Measurements from ENCODE around the gene ITGAD. TPM values are rescaled to one million over a fixed set of nuclear protein-coding genes. Genes with fewer than 3 reads are reported as not detected.
A peak's percentile ranks its signal among the peaks of the same experiment; 100 is the strongest.

Gene ITGAD
- total RNA-seq, 4 donors from 2014 or later, result 0.27 TPM; not detected in 3

DNA sequence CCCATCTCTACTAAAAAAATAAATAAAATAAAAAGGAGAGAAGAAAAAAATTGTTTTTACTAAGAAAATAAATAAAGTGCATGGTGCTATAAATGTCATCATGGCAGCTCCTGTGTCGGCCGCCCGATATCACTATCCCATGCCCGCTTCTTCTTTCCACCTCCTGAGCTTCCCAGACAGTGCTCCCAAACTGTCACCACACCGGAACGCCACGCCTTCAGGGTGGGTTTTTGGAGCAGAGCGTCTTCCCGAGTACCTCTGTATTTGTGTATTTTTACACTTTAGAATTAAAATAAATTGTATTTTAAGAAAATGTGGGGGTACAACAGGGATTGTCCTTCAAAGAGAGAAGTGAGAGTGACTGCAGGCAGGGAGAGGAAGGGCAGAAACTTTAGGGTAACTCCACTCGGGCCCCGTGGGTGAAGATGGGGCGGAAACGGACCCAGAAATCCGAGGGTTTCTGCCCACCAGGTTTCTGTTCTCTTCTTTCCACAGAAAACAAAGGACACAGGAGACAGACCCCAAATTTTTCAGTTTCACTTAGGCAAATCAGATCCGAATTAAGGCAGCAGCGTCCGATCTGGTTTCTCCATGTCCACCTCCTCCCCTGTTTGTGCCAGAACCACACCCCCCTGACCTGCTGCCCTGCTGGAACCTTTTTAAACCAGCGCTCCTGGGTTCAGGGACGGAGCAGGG lies 41.7 kb upstream of the ITGAD start:
- H3K27me3 ChIP-seq, result peaks cover 43% of the 10 kb centered on the region
- H3K4me1 ChIP-seq, result no peaks in the 10 kb centered on the region
- H3K9me3 ChIP-seq, result no peaks in the 10 kb centered on the region
- no peak for ATAC-seq
- 52 to 74% methylated on average over 11 to 14 of the region's 19 CpGs for WGBS, 2 donors (ENCODE audit: low coverage in 1 of 2)
- H3K36me3 ChIP-seq, result no peaks in the 10 kb centered on the region
- no peak overlapping the region for H3K4me3 ChIP-seq
- H3K27ac ChIP-seq, result peak overlapping the region in 1 of 4 donors; percentile 36
- TF ChIP-seq, protein P1, sequence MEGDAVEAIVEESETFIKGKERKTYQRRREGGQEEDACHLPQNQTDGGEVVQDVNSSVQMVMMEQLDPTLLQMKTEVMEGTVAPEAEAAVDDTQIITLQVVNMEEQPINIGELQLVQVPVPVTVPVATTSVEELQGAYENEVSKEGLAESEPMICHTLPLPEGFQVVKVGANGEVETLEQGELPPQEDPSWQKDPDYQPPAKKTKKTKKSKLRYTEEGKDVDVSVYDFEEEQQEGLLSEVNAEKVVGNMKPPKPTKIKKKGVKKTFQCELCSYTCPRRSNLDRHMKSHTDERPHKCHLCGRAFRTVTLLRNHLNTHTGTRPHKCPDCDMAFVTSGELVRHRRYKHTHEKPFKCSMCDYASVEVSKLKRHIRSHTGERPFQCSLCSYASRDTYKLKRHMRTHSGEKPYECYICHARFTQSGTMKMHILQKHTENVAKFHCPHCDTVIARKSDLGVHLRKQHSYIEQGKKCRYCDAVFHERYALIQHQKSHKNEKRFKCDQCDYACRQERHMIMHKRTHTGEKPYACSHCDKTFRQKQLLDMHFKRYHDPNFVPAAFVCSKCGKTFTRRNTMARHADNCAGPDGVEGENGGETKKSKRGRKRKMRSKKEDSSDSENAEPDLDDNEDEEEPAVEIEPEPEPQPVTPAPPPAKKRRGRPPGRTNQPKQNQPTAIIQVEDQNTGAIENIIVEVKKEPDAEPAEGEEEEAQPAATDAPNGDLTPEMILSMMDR (IDR thresholded peaks at IDR 0.05), result no peak
- TF ChIP-seq POLR2A (IDR thresholded peaks at IDR 0.05) (no peak), EP300 (IDR thresholded peaks at IDR 0.05) (no peak), POLR2AphosphoS5 (IDR thresholded peaks at IDR 0.05) (no peak)

DNA sequence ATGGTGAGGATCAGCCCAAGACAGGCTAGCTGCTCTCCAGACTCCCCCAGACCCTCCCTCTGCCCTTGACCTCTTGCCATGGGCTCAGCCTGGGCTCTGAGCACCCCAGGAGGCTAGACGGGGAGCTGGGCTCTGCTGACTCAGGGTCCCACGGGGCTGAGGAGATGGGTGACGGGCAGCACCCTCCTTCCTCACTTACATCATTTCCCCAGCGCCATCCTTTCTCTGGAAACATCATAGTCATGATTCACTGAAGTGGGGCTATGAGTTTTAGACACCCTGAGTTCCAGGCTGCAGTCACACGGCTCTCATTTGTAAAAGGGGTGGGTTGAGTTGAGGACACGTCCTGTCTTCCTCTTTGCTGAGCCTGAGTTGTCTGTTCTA lies 41.2 kb upstream of the ITGAD start:
- Histone ChIP-seq H3K36me3 (no peaks in the 10 kb centered on the region), H3K27ac (peak overlapping the region in 1 of 4 donors; percentile 45), H3K27me3 (peaks cover 49% of the 10 kb centered on the region), H3K9me3 (no peaks in the 10 kb centered on the region), H3K4me1 (no peaks in the 10 kb centered on the region), H3K4me3 (no peak overlapping the region)
- 33% methylated on average over 2 of the region's 6 CpGs; no CpG with 5 or more reads in 1 of the 2 donors for WGBS, 2 donors (ENCODE audit: low coverage in 1 of 2)
- TF ChIP-seq EP300 (IDR thresholded peaks at IDR 0.05), result no peak
- no peak for ATAC-seq

DNA sequence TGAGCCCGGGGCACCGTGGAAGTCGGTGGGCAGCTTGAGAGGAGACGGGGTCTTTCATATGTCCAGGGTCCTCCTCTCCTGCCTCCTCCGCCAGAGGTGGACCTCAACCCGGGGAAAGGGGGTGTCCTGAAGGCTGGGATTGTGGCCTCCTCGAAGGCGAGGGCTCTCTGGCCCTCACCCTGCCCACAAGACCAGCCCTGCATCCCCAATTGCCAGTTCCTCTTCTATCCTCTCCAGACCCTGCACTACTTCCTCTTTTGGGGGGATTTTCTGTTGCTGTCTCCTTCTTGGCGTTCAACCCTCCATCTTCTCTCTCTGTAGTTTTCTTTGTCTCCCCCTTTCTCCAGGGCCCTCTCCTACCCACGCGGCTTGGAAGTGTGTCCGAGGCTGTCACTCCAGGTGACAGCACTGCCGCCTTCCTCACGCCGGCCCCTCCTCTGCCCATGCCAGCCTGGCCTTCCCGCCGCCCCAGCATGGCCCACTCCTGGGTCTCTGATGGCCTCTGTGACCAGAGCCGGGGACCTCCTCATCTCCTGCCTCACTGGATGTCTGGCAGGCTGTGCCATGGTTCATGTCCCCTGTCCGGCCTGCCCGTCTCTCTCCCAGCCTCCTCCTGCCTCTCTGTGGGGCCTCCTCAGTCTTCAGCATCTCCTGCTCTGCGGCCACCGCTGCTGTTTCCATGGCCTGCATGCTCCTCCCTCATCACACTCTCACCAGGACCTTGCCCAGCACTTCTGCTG lies 40.6 kb upstream of the ITGAD start:
- H3K27ac ChIP-seq, result peak overlapping the region in 1 of 4 donors; percentile 45
- H3K4me3 ChIP-seq, result no peak overlapping the region
- H3K36me3 ChIP-seq, result no peaks in the 10 kb centered on the region
- WGBS, 2 donors (ENCODE audit: low coverage in 1 of 2), result 80 to 84% methylated on average over 9 of the region's 22 CpGs
- no peak for ATAC-seq
- TF ChIP-seq POLR2AphosphoS5 (IDR thresholded peaks at IDR 0.05) (no peak), POLR2A (IDR thresholded peaks at IDR 0.05) (no peak), EP300 (IDR thresholded peaks at IDR 0.05) (no peak)
- TF ChIP-seq, protein P1 (IDR thresholded peaks at IDR 0.05), result no peak
- H3K4me1 ChIP-seq, result no peaks in the 10 kb centered on the region
- H3K27me3 ChIP-seq, result peaks cover 53% of the 10 kb centered on the region
- no peaks in the 10 kb centered on the region for H3K9me3 ChIP-seq

DNA sequence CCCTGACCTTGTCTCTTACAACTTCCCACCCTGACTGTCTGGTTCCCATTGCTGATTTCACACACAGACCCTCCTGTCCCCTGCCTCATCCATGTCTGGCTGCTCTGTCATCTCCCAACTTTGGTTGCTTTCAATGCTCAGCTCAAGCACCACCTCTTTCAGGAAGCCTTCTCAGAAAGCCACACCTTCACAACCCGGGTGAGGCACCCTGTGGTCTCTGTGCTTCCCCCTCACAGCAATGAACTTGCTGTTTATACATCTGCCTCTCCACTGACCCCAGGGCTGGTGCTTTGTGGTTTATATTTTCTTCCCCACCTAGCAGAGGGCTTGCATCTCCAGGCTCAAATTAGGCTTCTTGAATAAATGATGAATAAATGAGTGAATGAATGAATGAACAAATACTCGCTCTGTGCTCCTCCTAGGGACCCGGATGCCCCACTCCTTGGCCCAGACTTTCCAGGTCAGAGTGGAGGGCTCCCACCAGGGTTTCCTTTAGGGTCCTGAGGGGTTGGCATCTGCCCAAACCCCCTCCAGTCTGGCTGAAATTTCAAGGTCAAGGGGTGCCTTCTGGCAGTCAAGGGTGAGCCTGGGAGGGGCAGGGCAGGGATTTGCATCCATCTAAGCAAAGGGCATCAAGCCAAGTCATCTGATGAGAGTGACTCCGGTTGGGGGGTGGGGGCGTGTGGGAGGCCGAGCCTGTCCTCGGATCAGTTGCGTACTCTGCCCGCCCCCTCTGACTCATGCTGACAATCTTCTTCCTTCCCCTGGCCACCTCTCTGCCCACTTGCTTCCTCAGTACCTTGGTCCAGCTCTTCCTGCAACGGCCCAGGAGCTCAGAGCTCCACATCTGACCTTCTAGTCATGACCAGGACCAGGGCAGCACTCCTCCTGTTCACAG lies 38.5 kb upstream of the ITGAD start, which contains the start of gene ITGAX:
ITGAX (plus strand) TSS at position 783 of the 898 bp plus-strand sequence; CDS start at position 862, 79 bp downstream.
- peak; percentile 37 for ATAC-seq
- Histone ChIP-seq H3K27me3 (peaks cover 47% of the 10 kb centered on the region), H3K36me3 (no peaks in the 10 kb centered on the region), H3K27ac (peak within 1 kb of the TSS in 1 of 4 donors; percentile 21), H3K4me3 (no peak within 1 kb of the TSS), H3K4me1 (no peaks in the 10 kb centered on the region), H3K9me3 (no peaks in the 10 kb centered on the region)
- 14 to 20% methylated on average over 3 to 8 of the region's 10 CpGs for WGBS, 2 donors (ENCODE audit: low coverage in 1 of 2)
- no peak for TF ChIP-seq EP300 (IDR thresholded peaks at IDR 0.05)
- no peak for TF ChIP-seq POLR2AphosphoS5 (IDR thresholded peaks at IDR 0.05)
- no peak for TF ChIP-seq POLR2A (IDR thresholded peaks at IDR 0.05)
- TF ChIP-seq, protein P1 (IDR thresholded peaks at IDR 0.05), result no peak

All from gastroesophageal sphincter (tissue), 4 donors.